NCI-H526 treated with DMSO at 0.1 percent for 48 hours (cell line): ENCODE data around the gene SNX30.

ENCODE experiments used
- DNase-seq: peaks from one replicate; lab custom pipeline; 2025; lab: John Stamatoyannopoulos, UW

The SNX30 gene

DNA sequence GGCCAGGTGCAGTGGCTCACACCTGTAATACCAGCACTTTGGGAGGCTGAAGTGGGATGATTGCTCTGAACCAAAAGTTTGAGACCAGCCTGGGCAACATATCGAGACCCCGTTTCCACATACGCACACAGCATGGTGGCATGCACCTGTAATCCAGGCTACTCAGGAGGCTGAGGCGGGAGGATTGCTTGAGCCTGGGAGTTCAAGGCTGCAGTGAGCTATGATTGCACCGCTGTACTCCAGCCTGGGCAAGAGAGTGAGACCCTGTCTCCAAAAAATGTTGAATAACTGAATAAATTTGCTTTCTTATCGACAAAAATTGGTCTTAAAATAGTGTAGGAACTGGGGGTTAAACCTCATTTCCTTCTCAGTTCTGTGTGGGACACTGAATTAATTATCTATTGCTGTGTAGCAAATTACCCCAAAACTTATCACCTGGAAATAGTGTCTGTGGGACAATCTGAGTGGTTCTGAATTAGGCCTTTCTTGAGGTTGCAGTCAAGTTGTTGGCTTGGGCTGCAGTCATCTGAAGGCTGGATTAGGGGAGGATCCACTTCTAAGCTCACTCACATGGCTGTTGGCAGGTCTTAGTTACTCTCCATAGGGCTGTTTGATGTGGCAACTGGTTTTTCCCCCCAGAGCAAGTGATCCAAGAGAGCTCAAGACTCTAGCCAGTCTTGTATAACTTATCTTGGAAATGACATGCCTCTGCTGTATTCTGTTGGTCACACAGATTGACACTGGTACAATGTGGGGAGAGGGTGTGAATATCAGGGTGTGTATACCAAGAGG, 2.0 kb downstream of the SNX30 start:
- no peak for DNase-seq

- no peak for DNase-seq
Observed at GRCh38 chr9:112753725-112754124, 3.2 kb downstream of the SNX30 start.

GRCh38 chr9:112754578-112754977, 4.0 kb downstream of the SNX30 start:
- DNase-seq, result no peak

- no peak for DNase-seq
Observed at GRCh38 chr9:112755016-112755427, 4.5 kb downstream of the SNX30 start.

DNA sequence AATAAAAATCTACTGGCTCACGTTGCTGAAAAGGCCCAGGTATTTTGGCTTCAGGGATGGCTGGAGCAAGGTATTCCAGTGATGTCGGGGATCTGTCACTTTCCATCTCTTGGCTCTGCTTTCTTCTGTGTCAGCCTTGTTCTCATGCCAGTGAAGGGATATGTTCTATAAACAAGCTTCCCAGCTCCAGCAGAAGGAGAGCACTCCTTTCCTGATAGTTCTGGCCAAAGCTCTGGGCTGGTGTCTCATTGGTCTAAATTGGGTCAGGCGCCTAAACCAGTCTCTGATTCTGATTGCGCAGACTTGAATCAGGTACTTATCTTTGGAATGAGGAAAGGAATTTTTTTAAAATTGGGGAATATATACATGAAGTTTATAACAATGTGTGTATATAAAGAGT, 5.1 kb downstream of the SNX30 start:
- DNase-seq, result no peak

DNA sequence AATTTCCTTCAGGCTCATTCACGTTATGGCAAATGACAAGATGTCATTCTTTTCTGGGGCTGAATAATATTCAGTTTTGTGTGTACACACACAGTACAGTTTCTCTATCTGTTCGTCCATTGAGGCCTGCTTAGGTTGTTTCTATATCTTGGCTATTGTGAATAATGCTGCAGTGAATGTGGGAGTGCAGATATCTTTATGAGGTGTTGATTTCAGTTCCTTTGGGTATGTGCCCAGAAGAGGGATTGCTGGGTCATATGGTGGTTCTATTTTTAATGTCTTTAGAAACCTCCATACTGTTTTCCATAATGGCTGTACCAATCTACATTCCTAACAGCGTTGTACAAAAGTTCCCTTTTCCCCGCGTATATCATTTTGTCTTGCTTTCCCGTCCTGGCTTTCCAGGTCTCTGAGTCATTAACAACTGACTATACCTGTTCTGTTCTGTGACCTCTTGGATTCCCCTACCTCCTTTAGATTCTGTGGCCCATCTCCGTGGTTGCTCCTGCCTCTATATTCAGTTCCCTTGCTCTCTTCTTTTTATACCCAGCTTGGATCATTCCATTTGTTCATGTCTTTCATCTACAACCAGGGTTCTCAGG, 6.8 kb downstream of the SNX30 start:
- DNase-seq, result no peak

- DNase-seq, result no peak
Observed at GRCh38 chr9:112757940-112758339, 7.4 kb downstream of the SNX30 start.

- DNase-seq, result no peak
Observed at GRCh38 chr9:112760821-112761220, 10.3 kb downstream of the SNX30 start.

- DNase-seq, result no peak
Observed at GRCh38 chr9:112761912-112762655, 11.5 kb downstream of the SNX30 start.

GRCh38 chr9:112762726-112763518, 12.4 kb downstream of the SNX30 start:
- no peak for DNase-seq

- DNase-seq, result no peak
Observed at GRCh38 chr9:112764344-112764743, 13.8 kb downstream of the SNX30 start.

GRCh38 chr9:112764837-112765236, 14.3 kb downstream of the SNX30 start:
- DNase-seq, result no peak

DNA sequence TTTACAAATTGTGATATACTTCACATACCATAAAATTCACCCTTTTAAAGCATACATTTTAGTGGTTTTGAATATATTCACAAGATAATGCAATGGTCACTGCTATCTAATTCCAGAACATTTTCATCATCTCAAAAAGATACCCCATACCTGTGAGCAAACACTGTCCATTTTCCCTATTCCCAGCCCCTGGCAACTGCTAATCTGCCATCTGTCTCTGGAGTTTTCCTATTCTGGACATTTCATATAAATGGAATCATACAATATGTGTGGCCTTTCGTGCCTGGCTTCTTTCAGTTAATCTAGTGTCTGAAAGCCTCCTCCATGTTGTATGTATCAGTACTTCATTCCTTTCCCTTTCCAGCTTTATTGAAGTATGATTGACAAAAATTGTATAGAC, 14.7 kb downstream of the SNX30 start:
- DNase-seq, result no peak

DNA sequence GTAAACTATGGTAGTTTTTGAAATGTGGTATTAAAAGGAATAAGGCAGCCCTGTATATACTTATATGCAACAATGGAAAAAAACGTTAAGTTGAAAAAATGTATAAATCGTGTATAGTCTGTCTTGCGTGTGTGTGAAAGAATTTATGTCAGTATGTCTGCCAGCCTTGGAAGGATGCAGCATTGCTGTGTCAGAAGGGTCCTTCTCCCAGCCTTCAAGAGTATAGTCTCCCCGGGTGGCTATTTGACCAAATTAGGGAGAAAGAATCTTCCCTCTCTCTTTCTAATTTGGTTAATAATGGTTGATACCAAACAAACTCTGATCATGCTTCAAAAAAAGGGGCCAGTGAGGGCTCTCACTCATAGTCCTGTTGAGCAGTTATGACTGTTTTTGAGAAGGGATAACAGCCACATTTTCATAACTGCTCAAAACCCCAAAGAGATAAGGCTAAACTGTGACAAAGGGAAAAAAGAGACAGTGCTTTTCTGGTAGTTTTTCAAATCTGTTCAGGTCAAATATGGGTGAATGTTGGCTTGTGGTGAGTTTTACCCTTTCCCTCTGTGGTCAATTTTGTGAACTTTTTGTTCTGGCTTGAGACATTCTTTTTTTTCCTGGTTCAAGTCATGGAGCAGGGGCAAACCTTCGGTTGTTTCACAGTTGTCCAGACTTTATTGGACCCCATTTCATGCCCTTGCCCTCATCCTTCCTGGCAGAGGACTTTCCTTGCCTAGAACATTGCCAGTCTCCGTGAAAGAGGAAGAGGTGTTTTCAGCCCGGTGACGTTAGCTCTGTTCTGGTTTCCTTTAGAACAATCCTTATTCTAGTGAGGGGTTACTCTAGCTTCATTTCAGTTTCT, 21.0 kb downstream of the SNX30 start:
- DNase-seq, result no peak

- DNase-seq, result no peak
Observed at GRCh38 chr9:112772215-112772509, 21.6 kb downstream of the SNX30 start.

GRCh38 chr9:112772551-112772950, 22.0 kb downstream of the SNX30 start:
- no peak for DNase-seq

- no peak for DNase-seq
Observed at GRCh38 chr9:112774006-112774996, 23.7 kb downstream of the SNX30 start.

DNA sequence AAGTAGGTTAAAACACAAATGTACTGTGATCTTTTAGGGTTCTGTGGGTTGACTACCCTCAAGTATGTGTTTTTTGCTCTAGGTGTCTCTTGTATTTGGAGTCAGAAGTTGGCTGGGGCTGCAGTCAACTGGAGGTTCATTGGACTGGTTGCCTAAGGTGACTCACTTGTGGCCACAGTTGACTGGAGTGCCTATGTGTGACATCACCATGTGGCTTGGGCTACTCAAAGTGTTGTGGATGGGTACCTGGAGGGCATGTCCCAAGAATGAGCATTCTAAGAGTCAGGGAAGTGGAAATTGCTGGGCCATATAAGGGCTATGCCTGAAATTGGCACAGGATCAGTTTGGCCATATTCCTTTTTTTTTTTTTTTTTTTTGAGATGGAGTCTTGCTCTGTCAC, 27.4 kb downstream of the SNX30 start:
- no peak for DNase-seq

DNA sequence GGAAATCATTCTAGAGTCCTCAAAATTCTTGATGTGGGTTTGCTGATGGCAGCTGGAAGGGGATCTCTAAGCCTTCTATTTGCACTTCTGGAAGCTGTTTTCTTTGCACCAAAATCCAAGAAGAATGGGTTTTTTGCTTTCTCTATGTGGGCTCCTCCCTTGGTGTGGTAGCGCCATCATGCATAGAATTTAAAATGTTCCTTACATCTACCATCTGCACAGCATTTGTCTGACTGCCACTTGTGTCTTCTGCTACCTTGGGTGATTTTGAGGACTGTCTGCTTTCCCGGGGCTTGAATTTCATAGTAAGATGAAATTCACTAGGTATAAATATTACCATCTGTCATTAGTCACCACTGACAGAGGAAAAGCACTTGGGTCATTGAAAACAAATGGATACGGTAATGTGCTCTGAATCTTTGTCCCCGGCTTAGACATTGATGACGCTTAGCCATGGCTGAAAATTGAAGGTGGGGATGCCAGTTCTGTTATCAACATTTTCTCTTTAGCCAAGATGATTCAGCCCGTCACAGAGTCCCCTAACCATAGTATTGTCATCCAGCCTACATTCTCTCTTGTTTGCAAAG, 30.0 kb downstream of the SNX30 start:
- no peak for DNase-seq

GRCh38 chr9:112782218-112782617, 31.7 kb downstream of the SNX30 start:
- no peak for DNase-seq
